Parathyroid adenoma (tissue), 2 donors: Measurements from ENCODE around the gene PRKACG.

Experiments
- H2AFZ ChIP-seq: fragments of 300-600 bp; sonication (generic); one replicate; pipeline ENCODE4 v1.7.0; 2017; ENCODE audit warnings: antibody characterized with exemption, mild to moderate bottlenecking
- H3K27ac ChIP-seq: fragments of 300-600 bp; sonication (generic); one replicate; pipeline ENCODE4 v1.7.0; 2017
- H3K27me3 ChIP-seq: fragments of 300-600 bp; sonication (generic); one replicate; pipeline ENCODE4 v1.7.0; 2017; ENCODE audit warnings: low read length; ENCODE audit not compliant: control insufficient read depth, insufficient read depth
- H3K36me3 ChIP-seq: fragments of 300-600 bp; sonication (generic); one replicate; pipeline ENCODE4 v1.7.0; 2017; ENCODE audit warnings: low read length; ENCODE audit not compliant: control insufficient read depth, insufficient read depth
- H3K4me1 ChIP-seq: fragments of 300-600 bp; sonication (generic); one replicate; pipeline ENCODE4 v1.7.0; 2017; ENCODE audit warnings: control low read depth
- H3K4me2 ChIP-seq: fragments of 300-600 bp; sonication (generic); one replicate; pipeline ENCODE4 v1.7.0; 2017; ENCODE audit warnings: low read length
- H3K4me3 ChIP-seq: fragments of 300-600 bp; sonication (generic); one replicate; pipeline ENCODE4 v1.7.0; 2017; ENCODE audit warnings: low read depth, low read length
- H3K79me2 ChIP-seq: fragments of 300-600 bp; sonication (generic); one replicate; pipeline ENCODE4 v1.7.0; 2017; ENCODE audit warnings: control low read depth
- H3K9ac ChIP-seq: fragments of 300-600 bp; sonication (generic); one replicate; pipeline ENCODE4 v1.7.0; 2017; ENCODE audit warnings: mild to moderate bottlenecking
- H3K9me3 ChIP-seq: fragments of 300-600 bp; sonication (generic); one replicate; pipeline ENCODE4 v1.7.0; 2017; ENCODE audit warnings: low read length; ENCODE audit not compliant: control insufficient read depth
- CTCF ChIP-seq: fragments of 300-600 bp; sonication (generic); IDR thresholded peaks from one replicate; pipeline ENCODE4 v1.7.0; 2017; ENCODE audit warnings: antibody characterized with exemption, mild to moderate bottlenecking
- donor health status: primary hyperparathyroidism.

Gene PRKACG

GRCh38 chr9:68964102-68964541, 49.8 kb downstream of the PRKACG start:
- H3K9ac ChIP-seq: no peak overlapping the region
- H3K27ac ChIP-seq: no peak overlapping the region
- H3K4me2 ChIP-seq: no peak overlapping the region
- no peak overlapping the region for H2AFZ ChIP-seq
- no peak for TF ChIP-seq CTCF
- H3K79me2 ChIP-seq: no peaks in the 10 kb centered on the region
- H3K36me3 ChIP-seq: no peaks in the 10 kb centered on the region
- no peaks in the 10 kb centered on the region for H3K4me1 ChIP-seq
- no peaks in the 10 kb centered on the region for H3K27me3 ChIP-seq
- H3K9me3 ChIP-seq: no peaks in the 10 kb centered on the region
- no peak overlapping the region for H3K4me3 ChIP-seq

GRCh38 chr9:68963416-68963815, 50.5 kb downstream of the PRKACG start:
- no peaks in the 10 kb centered on the region for H3K9me3 ChIP-seq
- H3K9ac ChIP-seq: no peak overlapping the region
- no peak overlapping the region for H3K4me3 ChIP-seq
- H3K4me1 ChIP-seq: no peaks in the 10 kb centered on the region
- no peak overlapping the region for H2AFZ ChIP-seq
- H3K36me3 ChIP-seq: no peaks in the 10 kb centered on the region
- no peak for TF ChIP-seq CTCF
- H3K4me2 ChIP-seq: no peak overlapping the region
- no peaks in the 10 kb centered on the region for H3K27me3 ChIP-seq
- H3K79me2 ChIP-seq: no peaks in the 10 kb centered on the region
- no peak overlapping the region for H3K27ac ChIP-seq
